LHCN-M2 (cell line): ENCODE measurements around the gene CPLX4. TPM values are rescaled to one million over a fixed set of nuclear protein-coding genes. Genes with fewer than 3 reads are reported as not detected.

Experiments used
- total RNA-seq: library from RNA; depleted of rRNA; stranded (reverse); fragments of >200 nt; gene quantifications from 2 replicates; pipeline ENCODE4 v1.2.3, GENCODE V29; 2014; rRNA removed

CPLX4 gene
- total RNA-seq, 1 experiment from 2014 or later, result not detected

Other genes with a start within 250 kb of the CPLX4 start
- gene SEC11C, start 178.8 kb downstream of the CPLX4 start, total RNA-seq, result 10.7 and 22.6 TPM in 2 replicates
- not detected in 2 replicates for gene GRP, start 98.5 kb downstream of the CPLX4 start, total RNA-seq
- gene RAX, start 45.2 kb downstream of the CPLX4 start, total RNA-seq, result not detected in 2 replicates
- 133 and 138 TPM in 2 replicates for gene LMAN1, start 40.6 kb upstream of the CPLX4 start, total RNA-seq